Osteoblast (primary cell): ENCODE results near the gene POLR1E. TPM values are rescaled to one million over a fixed set of nuclear protein-coding genes. Genes with fewer than 3 reads are reported as not detected.
A peak's percentile ranks its signal among the peaks of the same experiment; 100 is the strongest.

Source experiments
- DNase-seq: peaks from one replicate; pipeline ENCODE4 v3.0.0; 2011; ENCODE audit warnings: low spot score, mixed read lengths; ENCODE audit not compliant: insufficient read length; ENCODE audit errors: missing footprints
- H2AFZ ChIP-seq: 2 replicates; pipeline ENCODE4 v1.6.0; 2011; ENCODE audit warnings: mild to moderate bottlenecking, low read length
- H3K27ac ChIP-seq: 2 replicates; pipeline ENCODE4 v1.5.1; 2011; ENCODE audit warnings: mild to moderate bottlenecking, low read depth, low read length, moderate library complexity
- H3K27me3 ChIP-seq: 2 replicates; pipeline ENCODE4 v1.6.0; 2012; ENCODE audit warnings: mild to moderate bottlenecking, control low read depth, inconsistent platforms, low read length, moderate library complexity; ENCODE audit not compliant: insufficient read depth
- H3K36me3 ChIP-seq: 2 replicates; pipeline ENCODE4 v1.5.1; 2011; ENCODE audit warnings: mild to moderate bottlenecking, low read length, control low read depth, moderate library complexity; ENCODE audit not compliant: insufficient read depth
- H3K4me1 ChIP-seq: 2 replicates; pipeline ENCODE4 v1.5.1; 2011; ENCODE audit warnings: mild to moderate bottlenecking, low read length, control low read depth, moderate library complexity; ENCODE audit not compliant: insufficient read depth
- H3K4me2 ChIP-seq: 2 replicates; pipeline ENCODE4 v1.6.0; 2011; ENCODE audit warnings: mild to moderate bottlenecking, low read length; ENCODE audit not compliant: insufficient read depth
- H3K4me3 ChIP-seq: fragments of 200-600 bp; sonication (generic); 3 replicates; pipeline ENCODE4 v1.5.1; 2012; ENCODE audit warnings: mild to moderate bottlenecking, low read length, inconsistent platforms; ENCODE audit not compliant: insufficient read depth
- H3K79me2 ChIP-seq: 2 replicates; pipeline ENCODE4 v1.6.0; 2012; ENCODE audit warnings: mild to moderate bottlenecking, low read length, control low read depth, inconsistent platforms; ENCODE audit not compliant: insufficient read depth
- H3K9me3 ChIP-seq: 2 replicates; pipeline ENCODE4 v1.5.1; 2011; ENCODE audit warnings: low read depth, low read length, control low read depth
- H4K20me1 ChIP-seq: 2 replicates; pipeline ENCODE4 v1.6.0; 2012; ENCODE audit warnings: mild to moderate bottlenecking, low read length, control low read depth; ENCODE audit not compliant: insufficient read depth
- CTCF ChIP-seq: IDR thresholded peaks from 2 replicates; pipeline ENCODE4 v1.5.1; 2011; ENCODE audit warnings: mild to moderate bottlenecking, low read depth, low read length, moderate library complexity; ENCODE audit errors: extremely low read depth
- total RNA-seq: library from RNA; depleted of rRNA; stranded (reverse); fragments of >200 nt; gene quantifications from 2 replicates; pipeline ENCODE4 v1.2.3, GENCODE V29; 2012

Gene POLR1E
- total RNA-seq, 1 donor, result 33.3 TPM

- Histone ChIP-seq H3K4me1 (peaks cover 23% of the 10 kb centered on the region), H3K4me3 (peak overlapping the region; percentile 85), H3K4me2 (peak overlapping the region; percentile 98), H3K36me3 (peaks cover 30% of the 10 kb centered on the region), H3K9me3 (no peaks in the 10 kb centered on the region), H3K27ac (peak overlapping the region; percentile 90), H3K79me2 (peaks cover 21% of the 10 kb centered on the region), H3K27me3 (peaks cover 4% of the 10 kb centered on the region), H4K20me1 (peaks cover 6% of the 10 kb centered on the region), H2AFZ (peak overlapping the region; percentile 95)
- TF ChIP-seq CTCF, result no peak
- DNase-seq, result peak; percentile 45
Measured at GRCh38 chr9:37486256-37486615, 488 bp downstream of the POLR1E start.

GRCh38 chr9:37486616-37487548, 1.1 kb downstream of the POLR1E start:
- DNase-seq, result peak; percentile 93
- Histone ChIP-seq H3K4me1 (peaks cover 23% of the 10 kb centered on the region), H3K36me3 (peaks cover 35% of the 10 kb centered on the region), H2AFZ (peak overlapping the region; percentile 95), H3K79me2 (peaks cover 21% of the 10 kb centered on the region), H3K27me3 (peaks cover 1% of the 10 kb centered on the region), H3K9me3 (no peaks in the 10 kb centered on the region), H3K4me2 (peak overlapping the region; percentile 98), H3K4me3 (peak overlapping the region; percentile 85), H4K20me1 (peaks cover 6% of the 10 kb centered on the region), H3K27ac (peak overlapping the region; percentile 90)
- TF ChIP-seq CTCF, result no peak

GRCh38 chr9:37491939-37492338, 6.2 kb downstream of the POLR1E start:
- Histone ChIP-seq H3K36me3 (peaks cover 80% of the 10 kb centered on the region), H3K4me2 (no peak overlapping the region), H3K27me3 (no peaks in the 10 kb centered on the region), H3K4me1 (peaks cover 16% of the 10 kb centered on the region), H3K27ac (no peak overlapping the region), H2AFZ (no peak overlapping the region), H3K4me3 (no peak overlapping the region), H3K79me2 (peaks cover 13% of the 10 kb centered on the region), H4K20me1 (peaks cover 6% of the 10 kb centered on the region), H3K9me3 (no peaks in the 10 kb centered on the region)
- no peak for DNase-seq
- TF ChIP-seq CTCF, result no peak

- Histone ChIP-seq H3K36me3 (peaks cover 86% of the 10 kb centered on the region), H3K4me1 (peaks cover 3% of the 10 kb centered on the region), H3K9me3 (no peaks in the 10 kb centered on the region), H3K27ac (no peak overlapping the region), H3K4me2 (no peak overlapping the region), H4K20me1 (no peaks in the 10 kb centered on the region), H3K4me3 (no peak overlapping the region), H2AFZ (no peak overlapping the region), H3K27me3 (no peaks in the 10 kb centered on the region), H3K79me2 (no peaks in the 10 kb centered on the region)
- TF ChIP-seq CTCF, result no peak
- no peak for DNase-seq
Measured at GRCh38 chr9:37495571-37495970, 9.8 kb downstream of the POLR1E start.
